Activated B cell treated with CpG ODN at 0.5 μM for 24 hours (primary cell): ENCODE data around the gene HCFC1. TPM values are rescaled to one million over a fixed set of nuclear protein-coding genes. Genes with fewer than 3 reads are reported as not detected.
A peak's percentile ranks its signal among the peaks of the same experiment; 100 is the strongest.

Experiments
- ATAC-seq: fragments of 200-7000 bp; cut with Tn5 transposase; one replicate; pipeline ENCODE4 v1.10.0; 2021; ENCODE audit warnings: low read depth, mild to moderate bottlenecking, moderate library complexity
- CTCF ChIA-PET: fragments of 350-600 bp; sonication (Branson Sonifier 250); formaldehyde crosslinking; loops from one replicate; lab custom pipeline; 2021; ENCODE audit warnings: antibody characterized with exemption; lab: Charles Lee
- POLR2A ChIA-PET: fragments of 350-600 bp; sonication (Branson Sonifier 250); formaldehyde crosslinking; loops from one replicate; lab custom pipeline; 2021; ENCODE audit warnings: antibody characterized with exemption; lab: Charles Lee
- DNase-seq: peaks from one replicate; pipeline ENCODE4 v3.0.0; 2022
- H3K27ac Mint-ChIP-seq: one replicate; pipeline ENCODE4 v1.8.0; 2020; ENCODE audit warnings: mixed read lengths
- H3K27me3 Mint-ChIP-seq: one replicate; pipeline ENCODE4 v1.8.0; 2021; ENCODE audit warnings: mixed read lengths
- H3K36me3 Mint-ChIP-seq: one replicate; pipeline ENCODE4 v1.8.0; 2021; ENCODE audit warnings: low read depth, mixed read lengths
- H3K4me1 Mint-ChIP-seq: one replicate; pipeline ENCODE4 v1.8.0; 2021; ENCODE audit warnings: mixed read lengths
- H3K4me3 Mint-ChIP-seq: one replicate; pipeline ENCODE4 v1.8.0; 2020; ENCODE audit warnings: mild to moderate bottlenecking, mixed read lengths
- H3K9me3 Mint-ChIP-seq: one replicate; pipeline ENCODE4 v1.8.0; 2020; ENCODE audit warnings: mixed read lengths
- intact Hi-C: fragments of 100-400 bp; cut with micrococcal nuclease; formaldehyde crosslinking; loops from one replicate; pipeline ENCODE4 v1.15.1; 2024
- total RNA-seq: library from RNA; stranded (reverse); gene quantifications from 2 replicates; pipeline ENCODE4 v1.2.3, GENCODE V29; 2022
- TF ChIP-seq, protein P1 (sequence below): fragments of 200-600 bp; IDR thresholded peaks from one replicate; pipeline ENCODE4 v1.8.0; 2022; ENCODE audit warnings: antibody characterized with exemption, mild to moderate bottlenecking

The HCFC1 gene
- total RNA-seq, 1 donor from 2014 or later, result 79.4 TPM

DNA sequence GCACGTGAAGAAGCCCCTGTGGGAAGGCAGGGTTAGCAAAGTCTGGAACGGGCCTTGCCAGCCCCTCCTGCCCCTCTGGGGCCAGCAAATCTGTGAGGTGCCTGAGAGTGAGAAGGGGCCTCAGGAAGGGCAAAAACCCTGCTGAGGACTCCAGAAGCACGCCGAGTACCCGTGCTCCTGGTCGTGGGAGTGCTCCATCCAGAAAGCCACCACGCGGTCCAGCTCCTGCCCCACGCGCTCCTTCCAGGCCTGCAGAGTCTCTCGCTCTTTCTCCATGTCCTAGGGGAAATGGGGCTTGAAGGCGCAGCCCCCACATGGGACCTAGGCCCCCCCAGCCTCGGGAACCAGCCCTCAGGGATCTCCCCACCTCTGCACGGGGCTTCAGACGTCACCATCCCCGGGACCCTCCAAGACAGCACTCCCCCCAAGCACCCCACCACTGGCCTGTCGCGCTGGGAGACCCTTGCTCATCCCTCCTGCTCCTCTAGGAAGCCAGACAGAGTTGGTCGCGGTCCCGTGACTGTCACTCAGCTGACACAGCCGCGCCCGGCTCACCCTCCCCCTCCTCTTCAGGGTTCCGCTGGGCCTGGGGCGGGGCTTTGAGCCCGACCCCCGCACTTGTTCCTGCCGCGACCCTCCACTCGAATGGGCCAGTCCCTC is 27.3 kb downstream of the HCFC1 start, which contains the start of gene RENBP:
Gene RENBP (minus strand): TSS at position 504 of the 660 bp plus-strand sequence. CDS start 33 bp downstream, at position 471.
- H3K27me3 Mint-ChIP-seq, result no peaks in the 10 kb centered on the region

DNA sequence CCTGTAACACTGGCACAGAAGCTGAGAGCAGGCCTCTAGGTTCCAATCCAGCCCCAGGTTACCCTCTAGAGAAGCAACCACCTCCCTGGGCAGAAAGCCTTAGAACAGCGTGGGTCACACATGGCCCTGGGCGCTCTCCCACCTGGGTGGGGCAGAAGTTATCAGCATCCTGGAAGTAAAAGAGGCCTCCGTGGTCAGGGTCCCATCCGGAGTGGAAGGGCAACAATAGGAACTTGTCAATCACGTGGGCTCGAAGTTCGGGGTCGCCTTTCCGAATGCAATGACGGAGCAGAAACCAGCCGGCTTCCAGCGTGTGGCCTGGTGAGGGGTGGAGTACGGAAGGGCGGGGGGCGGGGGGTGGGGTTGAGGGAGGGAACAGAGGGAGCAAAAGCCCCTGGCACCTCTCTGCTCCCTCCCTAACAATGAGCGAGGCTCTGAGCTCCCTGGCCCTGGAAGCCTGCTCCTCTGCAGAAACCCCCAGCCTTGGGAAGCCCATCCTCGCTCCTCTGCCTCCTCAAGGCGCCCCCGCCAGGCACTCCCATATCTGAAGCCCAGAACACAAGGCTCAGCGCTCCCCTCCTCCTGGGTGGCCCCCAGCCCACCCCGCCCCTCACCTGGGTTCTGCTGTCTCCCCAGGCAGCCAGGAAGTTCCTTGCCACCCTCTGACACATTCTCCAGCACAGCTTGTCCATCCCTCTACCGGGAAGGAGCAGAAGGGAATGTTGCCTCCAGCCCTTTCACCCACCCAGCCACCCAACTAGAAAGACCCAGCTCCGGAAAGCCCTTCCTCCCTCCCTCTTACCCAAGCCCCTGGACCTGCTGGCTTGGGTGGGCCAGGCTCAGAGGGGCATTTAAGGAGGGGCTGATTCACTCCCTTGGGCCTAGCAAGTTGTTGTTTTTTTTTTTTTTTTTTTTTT is 30.0 kb downstream of the HCFC1 start:
- no peak overlapping the region for H3K27ac Mint-ChIP-seq
- DNase-seq (no peak), ATAC-seq (no peak)

More for the DNA sequence above, 27.3 kb downstream of the HCFC1 start, which contains the start of gene RENBP:
- H3K4me1 Mint-ChIP-seq, result peaks cover 21% of the 10 kb centered on the region
- intact Hi-C loops, result no loop called here
- no peaks in the 10 kb centered on the region for H3K9me3 Mint-ChIP-seq
- H3K4me3 Mint-ChIP-seq, result peak within 1 kb of the TSS; percentile 83
- ChIA-PET CTCF (interaction anchor here (9.8 kb wide), 1 partner anchor 20 kb away, joined by 146 read pairs; the partner anchor contains the start of gene ARHGAP4), POLR2A (interaction anchor here (0.6 to 18.4 kb wide), 3 partner anchors 19 to 151 kb away, joined by 3 to 305 read pairs (median 3); partner anchors contain the start of genes ARHGAP4 and AVPR2)
- TF ChIP-seq, protein P1, sequence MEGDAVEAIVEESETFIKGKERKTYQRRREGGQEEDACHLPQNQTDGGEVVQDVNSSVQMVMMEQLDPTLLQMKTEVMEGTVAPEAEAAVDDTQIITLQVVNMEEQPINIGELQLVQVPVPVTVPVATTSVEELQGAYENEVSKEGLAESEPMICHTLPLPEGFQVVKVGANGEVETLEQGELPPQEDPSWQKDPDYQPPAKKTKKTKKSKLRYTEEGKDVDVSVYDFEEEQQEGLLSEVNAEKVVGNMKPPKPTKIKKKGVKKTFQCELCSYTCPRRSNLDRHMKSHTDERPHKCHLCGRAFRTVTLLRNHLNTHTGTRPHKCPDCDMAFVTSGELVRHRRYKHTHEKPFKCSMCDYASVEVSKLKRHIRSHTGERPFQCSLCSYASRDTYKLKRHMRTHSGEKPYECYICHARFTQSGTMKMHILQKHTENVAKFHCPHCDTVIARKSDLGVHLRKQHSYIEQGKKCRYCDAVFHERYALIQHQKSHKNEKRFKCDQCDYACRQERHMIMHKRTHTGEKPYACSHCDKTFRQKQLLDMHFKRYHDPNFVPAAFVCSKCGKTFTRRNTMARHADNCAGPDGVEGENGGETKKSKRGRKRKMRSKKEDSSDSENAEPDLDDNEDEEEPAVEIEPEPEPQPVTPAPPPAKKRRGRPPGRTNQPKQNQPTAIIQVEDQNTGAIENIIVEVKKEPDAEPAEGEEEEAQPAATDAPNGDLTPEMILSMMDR, result no peak
- DNase-seq (no peak), ATAC-seq (peak; percentile 74)
- H3K36me3 Mint-ChIP-seq, result peaks cover 11% of the 10 kb centered on the region
- peak within 1 kb of the TSS; percentile 50 for H3K27ac Mint-ChIP-seq

DNA sequence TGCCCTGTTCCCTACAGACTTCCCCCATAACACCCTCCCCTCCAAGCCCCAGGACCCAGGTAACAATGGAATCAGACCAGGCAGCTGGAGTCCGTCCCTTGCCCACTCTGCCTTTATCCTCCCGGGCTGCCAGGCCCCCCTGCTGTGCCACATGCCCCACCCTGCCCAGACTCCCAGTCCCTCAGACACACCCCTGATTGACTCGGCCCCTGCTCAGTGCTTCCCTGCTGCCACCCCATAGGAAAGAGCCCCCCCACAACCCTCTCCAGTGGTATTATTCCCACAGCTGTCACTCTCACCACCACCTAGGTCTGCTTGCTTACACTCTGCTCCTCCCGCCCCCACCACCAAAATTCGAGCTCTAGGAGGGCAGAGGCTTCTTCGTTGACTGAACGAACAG is 32.0 kb downstream of the HCFC1 start:
- peaks cover 24% of the 10 kb centered on the region for H3K4me1 Mint-ChIP-seq
- H3K4me3 Mint-ChIP-seq, result no peak overlapping the region
- ATAC-seq (no peak), DNase-seq (no peak)
- intact Hi-C loops, result no loop called here
- TF ChIP-seq, protein P1, result no peak
- ChIA-PET POLR2A (interaction anchor here (0.9 to 18.4 kb wide), 2 partner anchors 14 to 32 kb away, joined by 3 to 305 read pairs; partner anchors contain the start of genes ARHGAP4 and HCFC1), CTCF (interaction anchor here (1.0 kb wide), 1 partner anchor 12 kb away, joined by 3 read pairs; no protein-coding TSS in a partner anchor)
- H3K9me3 Mint-ChIP-seq, result no peaks in the 10 kb centered on the region
- H3K36me3 Mint-ChIP-seq, result peaks cover 4% of the 10 kb centered on the region
- H3K27ac Mint-ChIP-seq, result no peak overlapping the region
- no peaks in the 10 kb centered on the region for H3K27me3 Mint-ChIP-seq

More for the DNA sequence above, 30.0 kb downstream of the HCFC1 start:
- ChIA-PET POLR2A (interaction anchor here (0.7 to 18.4 kb wide), 4 partner anchors 9 to 147 kb away, joined by 3 to 305 read pairs (median 6); partner anchors contain the start of genes ARHGAP4, IDH3G and SSR4), CTCF (no interaction called here)
- Mint-ChIP-seq H3K4me1 (peaks cover 24% of the 10 kb centered on the region), H3K36me3 (peaks cover 4% of the 10 kb centered on the region), H3K9me3 (no peaks in the 10 kb centered on the region), H3K4me3 (peak overlapping the region; percentile 64), H3K27me3 (no peaks in the 10 kb centered on the region)
- TF ChIP-seq, protein P1, result no peak
- intact Hi-C loops, result no loop called here

DNA sequence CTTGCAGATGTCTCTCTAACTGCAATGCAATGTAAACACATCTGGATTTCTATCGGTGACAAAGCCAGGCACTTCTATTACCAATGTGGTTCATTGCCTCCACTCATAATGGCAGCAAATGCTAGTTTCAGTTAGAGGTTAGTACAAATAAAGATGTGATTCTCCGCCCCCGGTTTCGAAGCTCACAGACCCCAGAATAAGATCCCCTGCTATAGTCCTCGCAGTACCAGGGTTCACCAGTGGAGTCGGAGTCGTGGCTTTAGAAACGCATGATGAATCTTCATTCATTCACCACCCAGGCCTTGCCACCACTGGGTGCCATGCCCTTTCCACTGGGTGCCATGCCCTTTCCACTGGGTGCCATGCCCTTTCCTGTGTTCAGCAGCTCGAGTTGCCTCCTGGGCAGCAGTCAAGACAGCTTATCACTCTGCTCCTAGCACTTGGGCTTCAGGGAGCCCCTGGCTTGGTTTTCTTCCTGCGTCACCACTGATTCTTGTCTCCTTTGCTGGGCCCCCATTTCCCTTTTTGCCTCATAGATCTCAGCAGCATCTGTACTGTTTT is 33.3 kb downstream of the HCFC1 start:
- intact Hi-C loops, result no loop called here
- ChIA-PET CTCF (interaction anchor here (0.6 to 1.4 kb wide), 2 partner anchors 9 to 41 kb away, joined by 3 to 6 read pairs; no protein-coding TSS in a partner anchor), POLR2A (interaction anchor here (18.4 kb wide), 1 partner anchor 13 kb away, joined by 305 read pairs; the partner anchor contains the start of gene ARHGAP4)
- Mint-ChIP-seq H3K9me3 (no peaks in the 10 kb centered on the region), H3K36me3 (peaks cover 4% of the 10 kb centered on the region), H3K27me3 (no peaks in the 10 kb centered on the region), H3K27ac (no peak overlapping the region), H3K4me3 (no peak overlapping the region), H3K4me1 (peaks cover 23% of the 10 kb centered on the region)
- ATAC-seq (no peak), DNase-seq (no peak)
- TF ChIP-seq, protein P1, result no peak
